Loucy (cell line): ENCODE measurements around the gene NBPF26.
"Not testable (repeated sequence)": the region's sequence is repeated elsewhere in the genome, so short reads cannot be mapped to it uniquely, and the experiment has no call there.

ENCODE experiments used
- EZH2phosphoT487 ChIP-seq: fragments of 200-600 bp; IDR thresholded peaks from 2 replicates; pipeline ENCODE4 v1.6.1; 2018; ENCODE audit warnings: antibody characterized with exemption, mild to moderate bottlenecking, moderate library complexity, borderline replicate concordance
- TF ChIP-seq, protein P1 (sequence below): fragments of 200-600 bp; sonication (generic); conservative IDR thresholded peaks from 2 replicates; pipeline ENCODE4 v1.5.1; 2014; ENCODE audit warnings: mild to moderate bottlenecking, antibody characterized with exemption, low read length

DNA sequence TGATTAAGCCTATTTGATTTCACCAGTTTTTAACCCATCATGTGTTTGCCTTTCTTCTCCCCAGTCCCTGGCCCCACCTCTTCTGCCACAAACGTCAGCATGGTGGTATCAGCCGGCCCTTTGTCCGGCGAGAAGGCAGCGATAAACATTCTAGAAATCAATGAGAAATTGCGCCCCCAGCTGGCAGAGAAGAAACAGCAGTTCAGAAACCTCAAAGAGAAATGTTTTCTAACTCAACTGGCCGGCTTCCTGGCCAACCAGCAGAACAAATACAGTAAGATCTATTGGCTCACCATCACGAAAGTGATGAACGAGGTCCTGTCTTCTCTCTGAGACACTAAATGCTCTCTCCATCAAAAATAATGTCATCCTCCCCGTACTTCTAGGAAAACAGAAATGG lies 88.1 kb downstream of the NBPF26 start:
- TF ChIP-seq, protein P1, sequence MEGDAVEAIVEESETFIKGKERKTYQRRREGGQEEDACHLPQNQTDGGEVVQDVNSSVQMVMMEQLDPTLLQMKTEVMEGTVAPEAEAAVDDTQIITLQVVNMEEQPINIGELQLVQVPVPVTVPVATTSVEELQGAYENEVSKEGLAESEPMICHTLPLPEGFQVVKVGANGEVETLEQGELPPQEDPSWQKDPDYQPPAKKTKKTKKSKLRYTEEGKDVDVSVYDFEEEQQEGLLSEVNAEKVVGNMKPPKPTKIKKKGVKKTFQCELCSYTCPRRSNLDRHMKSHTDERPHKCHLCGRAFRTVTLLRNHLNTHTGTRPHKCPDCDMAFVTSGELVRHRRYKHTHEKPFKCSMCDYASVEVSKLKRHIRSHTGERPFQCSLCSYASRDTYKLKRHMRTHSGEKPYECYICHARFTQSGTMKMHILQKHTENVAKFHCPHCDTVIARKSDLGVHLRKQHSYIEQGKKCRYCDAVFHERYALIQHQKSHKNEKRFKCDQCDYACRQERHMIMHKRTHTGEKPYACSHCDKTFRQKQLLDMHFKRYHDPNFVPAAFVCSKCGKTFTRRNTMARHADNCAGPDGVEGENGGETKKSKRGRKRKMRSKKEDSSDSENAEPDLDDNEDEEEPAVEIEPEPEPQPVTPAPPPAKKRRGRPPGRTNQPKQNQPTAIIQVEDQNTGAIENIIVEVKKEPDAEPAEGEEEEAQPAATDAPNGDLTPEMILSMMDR, result peak; percentile 29; the same call in 1 of the 2 replicates
- TF ChIP-seq EZH2phosphoT487, result not testable (repeated sequence)
